Measurements from ENCODE around the gene TNFRSF1A. TPM values are rescaled to one million over a fixed set of nuclear protein-coding genes. Genes with fewer than 3 reads are reported as not detected.

Gene TNFRSF1A
- total and polyA plus RNA-seq, 4 donors: 36.9 to 144 (median 88.4) TPM

DNA sequence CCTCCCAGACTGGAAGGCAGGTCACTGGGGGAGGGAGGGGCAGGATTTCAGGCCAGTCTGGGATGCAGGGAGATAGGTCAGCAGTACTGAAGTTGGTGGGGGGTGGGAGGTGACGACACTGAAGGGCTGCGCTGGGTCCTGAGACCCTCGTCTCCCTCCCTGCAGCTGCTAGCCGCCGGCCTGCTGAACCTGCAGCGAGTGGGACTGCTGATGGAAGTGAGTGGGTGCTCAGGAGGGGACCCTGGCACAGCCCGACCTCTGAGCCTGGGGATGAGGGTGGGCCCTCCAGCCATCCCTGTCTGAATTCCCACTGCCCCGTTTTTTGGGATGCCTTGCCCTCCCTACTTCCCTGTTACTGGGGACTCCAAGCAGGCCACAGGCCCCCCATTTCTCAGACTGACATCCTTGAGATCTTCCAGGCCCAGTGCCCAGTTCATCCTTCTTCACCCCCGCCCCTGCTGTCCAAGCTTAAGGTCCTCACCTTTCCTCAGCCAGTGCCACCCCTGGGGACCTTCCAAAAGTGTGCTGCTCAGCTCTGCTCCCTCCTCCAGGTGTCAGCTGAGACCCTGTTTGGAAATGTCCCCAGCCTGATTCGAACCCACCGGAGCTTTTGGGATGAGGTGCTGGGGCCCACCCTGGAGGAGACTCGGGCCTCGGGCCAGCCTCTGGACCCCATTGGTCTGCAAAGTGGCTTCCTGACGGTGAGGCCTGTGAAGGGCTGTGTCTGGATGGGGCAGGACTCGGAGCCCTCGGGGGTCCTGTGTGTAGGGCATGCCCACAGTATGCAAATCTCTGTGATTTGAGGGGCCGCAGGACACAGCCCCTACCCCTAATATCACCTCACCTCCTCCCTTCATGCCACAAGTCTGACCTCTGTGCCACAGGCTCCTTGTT, 25.9 kb downstream of the TNFRSF1A start (continued):
- no peak for TF ChIP-seq TAF1 (conservative IDR thresholded peaks at IDR 0.05)

DNA sequence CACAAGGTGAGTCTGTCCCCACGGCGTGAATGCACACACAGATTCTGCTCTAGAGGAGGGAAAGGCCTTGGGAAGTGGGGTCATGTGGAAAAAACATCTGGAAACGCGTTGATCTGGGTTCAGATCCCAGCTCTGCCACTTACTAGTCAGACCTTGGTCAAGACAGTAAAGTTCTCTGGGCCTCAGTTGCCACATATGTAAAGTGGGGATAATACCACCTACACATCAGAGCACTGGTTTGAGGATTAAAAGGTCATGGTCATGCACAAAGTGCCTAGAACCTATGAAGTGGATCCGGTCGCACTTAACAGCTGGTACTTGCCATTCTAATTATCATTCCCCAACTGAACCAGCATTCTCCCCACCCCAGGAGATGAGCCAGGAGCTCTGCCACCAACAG, 26.7 kb downstream of the TNFRSF1A start:
- Histone ChIP-seq H3K4me3 (ENCODE audit: low read depth in 1 of 3, low read length in 3 of 3) (no peak overlapping the region), H3K4me1 (ENCODE audit: control insufficient read depth in 4 of 4, insufficient read depth in 4 of 4, low read length in 3 of 4) (peaks cover 0 to 19% (median 5%) of the 10 kb centered on the region in 4 donors), H3K27ac (ENCODE audit: low read depth in 1 of 2, low read length in 2 of 2) (no peak overlapping the region), H3K27me3 (ENCODE audit: control insufficient read depth in 4 of 4, insufficient read depth in 4 of 4, low read length in 3 of 4) (no peaks in the 10 kb centered on the region), H3K9ac (ENCODE audit: low read depth in 1 of 2, low read length in 2 of 2) (no peak overlapping the region), H3K9me3 (ENCODE audit: control insufficient read depth in 4 of 4, low read length in 3 of 4) (no peaks in the 10 kb centered on the region), H3K36me3 (ENCODE audit: control insufficient read depth in 4 of 4, insufficient read depth in 3 of 4, low read depth in 1 of 4, low read length in 3 of 4) (peaks cover 0 to 2% (median 0%) of the 10 kb centered on the region in 4 donors)
- TF ChIP-seq RXRA (IDR thresholded peaks at IDR 0.05) (no peak), SP1 (IDR thresholded peaks at IDR 0.05) (no peak), NR2F2 (IDR thresholded peaks at IDR 0.05) (no peak), GABPA (IDR thresholded peaks at IDR 0.05 in 1 of 2, conservative IDR thresholded peaks at IDR 0.05 in 1 of 2) (no peak), FOXA1 (IDR thresholded peaks at IDR 0.05) (no peak), REST (IDR thresholded peaks at IDR 0.05) (no peak), HNF4A (conservative IDR thresholded peaks at IDR 0.05) (no peak), JUND (IDR thresholded peaks at IDR 0.05) (no peak), HNF4G (IDR thresholded peaks at IDR 0.05) (no peak), MAX (IDR thresholded peaks at IDR 0.05) (no peak), YY1 (IDR thresholded peaks at IDR 0.05) (no peak), TAF1 (conservative IDR thresholded peaks at IDR 0.05) (no peak), FOXA2 (IDR thresholded peaks at IDR 0.05) (no peak), ZBTB33 (IDR thresholded peaks at IDR 0.05) (no peak), RAD21 (IDR thresholded peaks at IDR 0.05) (no peak), EGR1 (IDR thresholded peaks at IDR 0.05; ENCODE audit: low read depth in 2 of 2) (no peak)
- TF ChIP-seq, protein P1, sequence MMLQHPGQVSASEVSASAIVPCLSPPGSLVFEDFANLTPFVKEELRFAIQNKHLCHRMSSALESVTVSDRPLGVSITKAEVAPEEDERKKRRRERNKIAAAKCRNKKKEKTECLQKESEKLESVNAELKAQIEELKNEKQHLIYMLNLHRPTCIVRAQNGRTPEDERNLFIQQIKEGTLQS (IDR thresholded peaks at IDR 0.05): no peak
- TF ChIP-seq, protein P2, sequence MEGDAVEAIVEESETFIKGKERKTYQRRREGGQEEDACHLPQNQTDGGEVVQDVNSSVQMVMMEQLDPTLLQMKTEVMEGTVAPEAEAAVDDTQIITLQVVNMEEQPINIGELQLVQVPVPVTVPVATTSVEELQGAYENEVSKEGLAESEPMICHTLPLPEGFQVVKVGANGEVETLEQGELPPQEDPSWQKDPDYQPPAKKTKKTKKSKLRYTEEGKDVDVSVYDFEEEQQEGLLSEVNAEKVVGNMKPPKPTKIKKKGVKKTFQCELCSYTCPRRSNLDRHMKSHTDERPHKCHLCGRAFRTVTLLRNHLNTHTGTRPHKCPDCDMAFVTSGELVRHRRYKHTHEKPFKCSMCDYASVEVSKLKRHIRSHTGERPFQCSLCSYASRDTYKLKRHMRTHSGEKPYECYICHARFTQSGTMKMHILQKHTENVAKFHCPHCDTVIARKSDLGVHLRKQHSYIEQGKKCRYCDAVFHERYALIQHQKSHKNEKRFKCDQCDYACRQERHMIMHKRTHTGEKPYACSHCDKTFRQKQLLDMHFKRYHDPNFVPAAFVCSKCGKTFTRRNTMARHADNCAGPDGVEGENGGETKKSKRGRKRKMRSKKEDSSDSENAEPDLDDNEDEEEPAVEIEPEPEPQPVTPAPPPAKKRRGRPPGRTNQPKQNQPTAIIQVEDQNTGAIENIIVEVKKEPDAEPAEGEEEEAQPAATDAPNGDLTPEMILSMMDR (IDR thresholded peaks at IDR 0.05; ENCODE audit: low read depth, low read length, missing input control): no peak
- DNase-seq (ENCODE audit: low spot score): no peak
- WGBS: 93% methylated on average over 6 of the region's 6 CpGs

Data from liver (tissue), 9 donors.